ENCODE results near the gene GSTM2. TPM values are rescaled to one million over a fixed set of nuclear protein-coding genes. Genes with fewer than 3 reads are reported as not detected.
"Not testable (repeated sequence)": the region's sequence is repeated elsewhere in the genome, so short reads cannot be mapped to it uniquely, and the experiment has no call there.

Gene GSTM2
- polyA plus RNA-seq, 3 donors from 2014 or later, result 32.6 to 51.2 (median 42.5) TPM

DNA sequence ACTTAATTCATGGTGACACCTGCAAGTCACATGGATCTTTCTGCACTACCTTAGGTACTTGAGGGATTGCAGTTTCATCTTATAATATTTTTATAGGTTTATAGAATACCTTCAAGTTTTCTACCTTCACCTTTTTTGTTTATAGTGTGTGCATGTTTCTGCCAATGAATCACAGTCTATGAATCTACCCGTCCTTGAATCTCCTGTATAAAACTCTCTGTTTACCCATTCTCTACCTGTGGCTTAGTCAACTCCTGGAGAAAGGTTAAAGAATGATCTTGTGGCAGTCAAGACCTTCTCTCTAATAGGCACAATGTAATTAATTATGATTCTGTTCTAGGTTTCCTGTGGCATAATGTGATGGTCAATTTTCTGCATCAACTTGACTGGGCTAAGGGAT is 3.2 kb upstream of the GSTM2 start:
- Mint-ChIP-seq H3K4me1 (peaks cover 13 to 16% of the 10 kb centered on the region in 2 donors), H3K27ac (peak overlapping the region in 1 of 6 donors; percentile 52), H3K27me3 (ENCODE audit: low read depth in 3 of 3) (peaks cover 2% of the 10 kb centered on the region in 3 donors), H3K36me3 (peaks cover 0 to 7% (median 6%) of the 10 kb centered on the region in 3 donors), H3K9me3 (no peaks in the 10 kb centered on the region), H3K4me3 (no peak overlapping the region)
- no peak for DNase-seq

DNA sequence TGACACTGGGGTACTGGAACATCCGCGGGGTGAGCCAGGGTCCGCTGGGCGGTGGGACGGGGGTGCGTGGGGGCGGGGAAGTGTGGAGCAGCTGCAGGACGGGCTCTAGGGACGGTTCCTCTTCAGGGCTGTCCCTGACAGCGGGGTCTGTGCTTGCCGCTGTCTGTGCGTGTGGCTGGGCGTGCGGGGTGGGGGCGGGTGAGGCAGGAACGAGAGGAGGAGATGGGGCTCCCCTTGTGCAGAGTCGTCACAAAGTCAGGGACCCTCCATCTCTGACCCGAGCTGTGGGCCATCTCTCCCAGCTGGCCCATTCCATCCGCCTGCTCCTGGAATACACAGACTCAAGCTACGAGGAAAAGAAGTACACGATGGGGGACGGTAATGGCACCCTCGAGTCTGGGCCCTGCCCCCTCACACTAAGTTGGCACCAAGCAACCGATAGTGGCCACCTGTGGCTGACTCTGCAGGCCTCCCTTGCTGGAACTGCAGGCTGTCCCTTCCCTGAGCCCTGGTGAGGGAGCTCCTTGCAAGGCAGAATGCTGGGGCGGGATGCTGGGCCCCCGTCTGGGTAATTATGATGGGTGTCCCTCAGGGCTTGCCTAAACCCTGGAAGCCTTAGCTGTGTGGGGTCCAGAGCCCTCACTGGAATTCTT is 392 bp downstream of the GSTM2 start:
- H3K27me3 Mint-ChIP-seq (ENCODE audit: low read depth in 3 of 3), result peaks cover 3 to 5% (median 4%) of the 10 kb centered on the region in 3 donors
- peak overlapping the region in 5 of 6 donors; percentile 5 to 83 (median 22) for H3K27ac Mint-ChIP-seq
- peaks cover 24 to 30% of the 10 kb centered on the region in 2 donors for H3K4me1 Mint-ChIP-seq
- peak overlapping the region; percentile 65 to 81 (median 78) for H3K4me3 Mint-ChIP-seq
- H3K36me3 Mint-ChIP-seq, result peaks cover 0 to 7% (median 6%) of the 10 kb centered on the region in 3 donors
- no peaks in the 10 kb centered on the region for H3K9me3 Mint-ChIP-seq
- no peak for DNase-seq

DNA sequence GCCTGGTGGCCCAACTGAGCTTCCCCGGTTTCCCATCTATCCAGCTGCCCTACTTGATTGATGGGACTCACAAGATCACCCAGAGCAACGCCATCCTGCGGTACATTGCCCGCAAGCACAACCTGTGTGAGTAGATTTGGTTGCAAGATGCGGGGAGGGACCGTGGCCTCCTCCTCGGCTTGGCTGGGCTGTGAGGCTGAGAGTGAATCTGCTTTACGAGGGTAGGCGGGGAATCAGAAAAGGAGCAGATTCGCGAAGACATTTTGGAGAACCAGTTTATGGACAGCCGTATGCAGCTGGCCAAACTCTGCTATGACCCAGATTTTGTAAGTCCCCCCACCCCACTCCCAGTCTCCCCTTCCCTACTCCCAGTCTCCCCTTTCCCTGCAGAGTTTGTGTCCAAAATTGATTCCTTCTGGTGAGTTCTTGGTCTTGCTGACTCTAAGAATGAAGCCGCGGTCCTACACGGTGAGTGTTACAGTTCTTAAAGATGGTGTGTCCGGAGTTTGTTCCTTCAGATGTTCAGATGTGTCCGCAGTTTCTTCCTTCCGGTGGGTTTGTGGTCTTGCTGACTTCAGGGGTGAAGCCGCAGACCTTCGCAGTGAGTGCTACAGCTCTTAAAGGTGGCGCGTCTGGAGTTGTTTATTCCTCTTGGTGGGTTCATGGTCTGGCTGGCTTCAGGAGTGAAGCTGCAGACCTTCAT is 1.5 kb downstream of the GSTM2 start:
- Mint-ChIP-seq H3K4me3 (peak overlapping the region; percentile 71 to 88 (median 79)), H3K36me3 (peaks cover 0 to 9% (median 7%) of the 10 kb centered on the region in 3 donors), H3K9me3 (no peaks in the 10 kb centered on the region), H3K4me1 (peaks cover 24 to 30% of the 10 kb centered on the region in 2 donors), H3K27ac (peak overlapping the region; percentile 83 to 92 (median 86)), H3K27me3 (ENCODE audit: low read depth in 3 of 3) (peaks cover 3 to 5% (median 4%) of the 10 kb centered on the region in 3 donors)
- DNase-seq, result peak; percentile 58 to 68 (median 61)

DNA sequence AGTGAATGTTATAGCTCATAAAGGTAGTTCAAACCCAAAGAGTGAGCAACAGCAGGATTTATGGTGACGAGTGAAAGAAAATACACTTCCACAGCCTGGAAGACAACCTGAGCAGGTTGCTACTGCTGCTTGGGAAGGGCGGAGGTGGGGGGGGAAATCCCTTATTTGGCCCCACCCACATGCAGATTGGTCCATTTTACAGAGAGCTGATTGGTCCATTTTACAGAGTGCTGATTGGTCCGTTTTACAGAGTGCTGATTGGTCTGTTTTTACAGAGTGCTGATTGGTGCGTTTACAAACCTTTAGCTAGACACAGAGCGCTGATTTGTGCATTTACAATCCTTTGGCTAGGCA is 2.1 kb downstream of the GSTM2 start:
- peak in 1 of 3 donors; percentile 32 for DNase-seq
- Mint-ChIP-seq H3K27ac (peak overlapping the region; percentile 83 to 92 (median 86)), H3K4me3 (peak overlapping the region; percentile 71 to 88 (median 79)), H3K4me1 (peaks cover 24 to 30% of the 10 kb centered on the region in 2 donors)
- H3K36me3 Mint-ChIP-seq; H3K27me3 Mint-ChIP-seq (ENCODE audit: low read depth in 3 of 3); H3K9me3 Mint-ChIP-seq: not testable (repeated sequence)

DNA sequence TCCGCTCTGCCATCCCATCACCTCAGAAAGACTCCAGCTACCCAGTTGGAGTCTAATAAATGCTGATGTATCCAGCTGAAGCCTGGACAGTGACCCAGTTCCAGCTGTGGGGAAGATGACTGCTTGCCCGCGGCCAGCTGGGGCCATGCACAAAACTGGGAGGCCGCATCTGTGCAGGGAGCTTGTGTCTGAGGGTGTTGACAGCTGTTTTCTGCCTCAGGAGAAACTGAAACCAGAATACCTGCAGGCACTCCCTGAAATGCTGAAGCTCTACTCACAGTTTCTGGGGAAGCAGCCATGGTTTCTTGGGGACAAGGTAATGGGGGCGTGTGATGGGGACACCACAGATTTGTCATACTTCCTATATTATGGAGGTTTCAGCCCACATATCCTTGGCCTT is 3.2 kb downstream of the GSTM2 start:
- peak overlapping the region in 2 of 6 donors; percentile 30 to 87 for H3K27ac Mint-ChIP-seq

DNA sequence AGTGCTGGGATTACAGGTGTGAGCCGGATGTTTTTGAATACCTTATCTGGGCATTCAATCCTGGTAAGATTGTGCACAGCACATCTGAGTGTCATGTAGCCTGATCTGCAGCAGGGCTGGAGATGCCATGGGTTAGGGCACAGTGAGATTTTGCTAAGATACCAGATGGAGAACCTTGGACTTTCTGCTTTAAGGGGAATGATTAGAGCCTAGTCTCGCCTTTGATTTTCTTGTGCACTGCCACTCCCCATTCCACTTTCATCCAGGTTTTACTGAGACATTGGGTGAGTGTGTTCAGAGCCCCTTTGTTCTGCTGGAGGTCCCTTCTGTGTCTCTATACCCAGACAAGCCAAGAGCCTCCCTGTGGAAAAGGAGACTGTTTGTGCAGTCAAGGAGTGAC is 6.0 kb downstream of the GSTM2 start:
- H3K9me3 Mint-ChIP-seq, result not testable (repeated sequence)

More for the DNA sequence above, 3.2 kb downstream of the GSTM2 start:
- no peak for DNase-seq
- Mint-ChIP-seq H3K4me3 (peak overlapping the region in 1 of 5 donors; percentile 4), H3K9me3 (no peaks in the 10 kb centered on the region), H3K27me3 (ENCODE audit: low read depth in 3 of 3) (peaks cover 3 to 5% (median 4%) of the 10 kb centered on the region in 3 donors), H3K4me1 (peaks cover 24 to 30% of the 10 kb centered on the region in 2 donors), H3K36me3 (peaks cover 0 to 4% (median 0%) of the 10 kb centered on the region in 3 donors)

DNA sequence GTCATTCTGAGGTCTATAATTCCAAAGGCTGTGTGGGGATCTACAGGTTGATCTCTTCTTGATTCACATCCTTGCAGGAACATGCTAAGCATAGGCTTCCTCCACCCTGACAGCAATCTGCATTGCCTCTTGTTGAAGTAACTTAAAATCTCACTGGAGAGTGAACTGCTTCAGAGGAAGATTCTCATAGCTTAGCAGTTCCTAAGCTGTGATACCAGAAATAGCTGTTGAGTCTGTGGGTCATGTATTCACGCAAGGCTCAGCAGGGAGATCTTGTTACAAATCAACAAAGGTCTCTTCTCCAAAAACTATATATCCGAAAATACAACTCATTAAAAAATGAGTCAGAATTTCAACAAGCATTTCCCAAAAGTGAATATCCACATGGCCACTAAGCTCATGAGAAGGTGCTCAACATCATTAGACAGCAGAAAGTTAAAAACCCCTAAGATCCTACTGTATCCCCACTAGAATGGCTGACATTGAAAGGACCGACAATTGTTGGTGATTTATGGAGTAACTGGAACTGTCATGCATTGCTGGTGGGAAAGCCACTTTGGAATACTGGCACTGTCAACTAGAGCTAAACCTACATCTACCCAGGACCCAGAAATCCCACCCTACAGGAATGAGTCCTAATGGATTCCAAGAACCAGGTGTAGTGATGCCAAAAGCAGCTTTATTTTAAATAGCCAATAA is 9.0 kb downstream of the GSTM2 start:
- not testable (repeated sequence) for H3K27me3 Mint-ChIP-seq (ENCODE audit: low read depth in 3 of 3); H3K9me3 Mint-ChIP-seq; H3K36me3 Mint-ChIP-seq; DNase-seq; H3K4me3 Mint-ChIP-seq; H3K4me1 Mint-ChIP-seq
- peak overlapping the region in 1 of 6 donors; percentile 28 for H3K27ac Mint-ChIP-seq

More for the DNA sequence above, 6.0 kb downstream of the GSTM2 start:
- H3K27ac Mint-ChIP-seq; H3K27me3 Mint-ChIP-seq (ENCODE audit: low read depth in 3 of 3); H3K36me3 Mint-ChIP-seq; H3K4me3 Mint-ChIP-seq; DNase-seq: not testable (repeated sequence)
- H3K4me1 Mint-ChIP-seq, result peaks cover 15 to 21% of the 10 kb centered on the region in 2 donors

DNA sequence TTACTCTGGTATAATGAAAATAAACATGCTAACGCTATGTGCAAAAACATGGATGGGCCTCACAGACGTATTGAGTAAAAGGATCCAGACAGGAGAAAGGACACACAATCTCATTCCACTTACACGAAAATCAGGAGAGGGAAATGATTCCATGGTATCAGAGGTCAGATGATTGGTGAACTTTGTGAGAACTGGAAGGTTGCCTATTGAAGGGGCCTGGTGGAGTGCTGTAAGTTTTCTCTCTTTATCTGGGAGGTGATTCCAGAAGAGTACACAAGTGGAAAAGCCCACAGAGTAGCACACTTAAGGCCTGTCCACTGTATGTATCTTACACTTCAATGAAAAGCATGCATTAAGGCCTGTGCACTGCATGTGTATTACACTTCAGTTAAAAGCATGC is 9.6 kb downstream of the GSTM2 start:
- H3K27ac Mint-ChIP-seq, result no peak overlapping the region
- no peaks in the 10 kb centered on the region for H3K9me3 Mint-ChIP-seq
- peaks cover 0 to 4% (median 4%) of the 10 kb centered on the region in 3 donors for H3K36me3 Mint-ChIP-seq
- no peaks in the 10 kb centered on the region for H3K27me3 Mint-ChIP-seq (ENCODE audit: low read depth in 3 of 3)
- no peak for DNase-seq
- H3K4me1 Mint-ChIP-seq, result no peaks in the 10 kb centered on the region
- H3K4me3 Mint-ChIP-seq, result no peak overlapping the region

DNA sequence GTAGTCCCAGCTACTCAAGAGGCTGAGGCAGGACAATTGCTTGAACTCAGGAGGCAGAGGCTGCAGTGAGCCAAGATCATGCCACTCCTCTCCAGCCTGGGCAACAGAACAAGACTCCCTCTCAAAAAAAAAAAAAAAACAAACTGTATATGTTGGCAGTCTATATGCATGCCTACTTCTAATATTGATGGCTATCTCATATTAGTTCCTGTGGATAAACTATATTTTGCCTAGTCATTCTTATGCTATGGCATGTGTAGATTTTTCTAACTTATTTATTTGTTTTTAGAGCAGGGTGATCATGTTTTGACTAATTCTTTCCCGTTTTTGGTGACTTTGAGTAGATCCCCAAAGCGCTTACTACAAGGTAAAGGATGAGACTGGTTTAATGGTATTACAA is 10.8 kb downstream of the GSTM2 start:
- H3K9me3 Mint-ChIP-seq; H3K4me1 Mint-ChIP-seq; DNase-seq; H3K36me3 Mint-ChIP-seq; H3K27ac Mint-ChIP-seq; H3K27me3 Mint-ChIP-seq (ENCODE audit: low read depth in 3 of 3); H3K4me3 Mint-ChIP-seq: not testable (repeated sequence)

DNA sequence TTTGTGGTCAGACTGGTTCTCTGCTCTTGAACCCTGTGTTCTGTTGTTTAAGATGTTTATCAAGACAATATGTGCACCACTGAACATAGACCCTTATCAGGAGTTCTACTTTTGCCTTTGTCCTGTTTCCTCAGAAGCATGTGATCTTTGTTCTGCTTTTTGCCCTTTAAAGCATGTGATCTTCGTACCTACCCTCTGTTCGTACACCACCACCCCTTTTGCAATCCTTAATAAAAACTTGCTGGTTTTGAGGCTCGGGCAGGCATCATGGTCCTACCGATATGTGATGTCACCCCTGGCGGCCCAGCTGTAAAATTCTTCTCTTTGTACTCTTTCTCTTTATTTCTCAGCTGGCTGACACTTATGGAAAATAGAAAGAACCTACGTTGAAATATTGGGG is 16.9 kb downstream of the GSTM2 start:
- not testable (repeated sequence) for H3K9me3 Mint-ChIP-seq; H3K36me3 Mint-ChIP-seq; H3K27ac Mint-ChIP-seq; DNase-seq; H3K4me1 Mint-ChIP-seq; H3K27me3 Mint-ChIP-seq (ENCODE audit: low read depth in 3 of 3)
- peak overlapping the region in 1 of 5 donors; percentile 33 for H3K4me3 Mint-ChIP-seq

DNA sequence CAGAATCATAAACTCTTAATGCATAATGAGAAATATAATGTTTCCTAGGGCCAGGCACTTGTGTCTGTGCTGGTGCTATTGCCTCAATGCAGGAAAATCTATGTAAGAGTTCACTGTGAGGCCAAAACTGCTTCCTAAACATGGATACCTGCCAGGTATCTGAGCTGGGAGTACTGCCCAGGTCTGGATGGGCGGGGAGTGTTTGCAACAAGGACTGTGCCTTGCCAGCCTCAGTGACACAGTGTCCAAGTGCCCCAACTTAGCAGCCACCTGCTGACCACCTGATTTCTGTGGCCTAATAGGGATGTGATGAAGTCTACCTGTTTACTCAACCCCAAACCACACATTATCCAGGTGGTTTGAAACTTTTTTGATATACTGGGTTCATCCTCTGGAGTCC is 17.5 kb downstream of the GSTM2 start:
- not testable (repeated sequence) for H3K9me3 Mint-ChIP-seq; H3K27me3 Mint-ChIP-seq (ENCODE audit: low read depth in 3 of 3); H3K27ac Mint-ChIP-seq; H3K4me1 Mint-ChIP-seq; H3K36me3 Mint-ChIP-seq; H3K4me3 Mint-ChIP-seq; DNase-seq

DNA sequence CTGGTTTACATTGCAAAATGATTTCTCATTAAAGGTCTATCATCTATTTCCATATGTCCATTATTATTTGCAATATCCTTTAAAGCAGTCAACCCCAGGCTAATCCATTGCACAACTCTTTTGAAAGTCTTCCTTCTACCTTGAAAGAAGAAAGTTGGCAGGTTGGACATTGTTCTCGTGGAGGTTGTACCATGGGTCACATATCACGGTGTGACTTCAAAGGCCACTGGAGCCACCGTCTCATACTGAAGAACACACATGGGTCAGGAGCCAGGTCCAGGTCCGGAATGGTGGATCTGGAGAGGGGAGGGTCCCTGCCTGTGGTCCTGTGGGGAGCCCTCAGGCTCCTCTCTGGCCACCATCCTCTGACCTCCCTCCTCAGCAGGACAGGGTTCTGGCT is 18.0 kb downstream of the GSTM2 start:
- H3K4me3 Mint-ChIP-seq; H3K27ac Mint-ChIP-seq; H3K27me3 Mint-ChIP-seq (ENCODE audit: low read depth in 3 of 3); H3K9me3 Mint-ChIP-seq; DNase-seq; H3K36me3 Mint-ChIP-seq; H3K4me1 Mint-ChIP-seq: not testable (repeated sequence)

DNA sequence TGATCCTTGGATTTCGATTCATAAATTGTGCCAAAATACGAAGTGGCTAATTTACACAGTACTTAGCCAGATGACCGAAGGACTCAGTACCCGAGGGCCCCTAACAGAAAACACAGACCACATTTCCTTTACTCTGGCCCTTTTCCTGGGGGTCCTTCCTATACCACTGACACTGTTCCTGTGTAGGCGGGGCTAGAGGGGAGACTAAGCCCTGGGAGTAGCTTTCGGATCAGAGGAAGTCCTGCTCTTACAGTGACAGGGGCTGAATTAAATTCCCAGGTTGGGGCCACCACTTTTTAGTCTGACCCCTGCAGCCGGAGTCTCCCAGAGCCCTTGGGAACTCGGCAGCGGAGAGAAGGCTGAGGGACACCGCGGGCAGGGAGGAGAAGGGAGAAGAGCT is 19.3 kb downstream of the GSTM2 start:
- not testable (repeated sequence) for H3K27me3 Mint-ChIP-seq (ENCODE audit: low read depth in 3 of 3); H3K36me3 Mint-ChIP-seq; H3K4me1 Mint-ChIP-seq; H3K9me3 Mint-ChIP-seq; DNase-seq
- H3K4me3 Mint-ChIP-seq, result peak overlapping the region in 3 of 5 donors; percentile 87 to 92 (median 89)
- H3K27ac Mint-ChIP-seq, result peak overlapping the region in 4 of 6 donors; percentile 87 to 90 (median 88)

All from immature natural killer cell (primary cell).